Adrenal gland (tissue), 12 donors: Measurements from ENCODE around the gene QTRT2. TPM values are rescaled to one million over a fixed set of nuclear protein-coding genes. Genes with fewer than 3 reads are reported as not detected.

Experiments used
- DNase-seq, 7 donors: peaks; one replicate each; pipeline ENCODE4 v3.0.0-alpha.2; 2019 to 2020
- H3K27ac ChIP-seq, 5 donors: fragments of 200-600 bp; sonication (generic) in 4 of 5; 1 replicate in 3 of 5; 2 replicates in 2 of 5; pipeline versions ENCODE4 v1.5.1 to v1.8.0; 2016 to 2020; ENCODE audit warnings: mild to moderate bottlenecking in 1 of 5
- H3K27me3 ChIP-seq: fragments of 200-600 bp; 2 replicates; pipeline ENCODE4 v1.8.0; 2021
- H3K36me3 ChIP-seq, 2 donors: fragments of 200-600 bp; replicated peaks in 1 of 2; 1 replicate in 1 of 2; 2 replicates in 1 of 2; pipeline versions ENCODE4 v1.5.1 to v1.8.0; 2018 to 2022
- H3K4me1 ChIP-seq, 2 donors: fragments of 200-600 bp; replicated peaks in 1 of 2; 1 replicate in 1 of 2; 2 replicates in 1 of 2; pipeline versions ENCODE4 v1.5.1 to v1.8.0; 2018 to 2021
- H3K4me3 ChIP-seq, 4 donors: fragments of 200-600 bp; sonication (generic) in 3 of 4; one replicate each; pipeline ENCODE4 v1.5.1; 2016 to 2018
- H3K9me3 ChIP-seq, 3 donors: fragments of 200-600 bp; sonication (generic) in 1 of 3; replicated peaks in 1 of 3; 1 replicate in 2 of 3; 2 replicates in 1 of 3; pipeline versions ENCODE4 v1.5.1 to v1.8.0; 2016 to 2021
- CTCF ChIP-seq, 6 experiments: fragments of 450-650 bp in 4 of 6; fragments of 200-600 bp in 2 of 6; sonication (generic) in 1 of 6; IDR thresholded peaks; 1 replicate in 5 of 6; 2 replicates in 1 of 6; pipeline versions ENCODE4 v1.5.1 to v1.8.0; 2016 to 2021; ENCODE audit warnings: antibody characterized with exemption in 6 of 6, mild to moderate bottlenecking in 2 of 6, moderate library complexity in 1 of 6
- POLR2A ChIP-seq, 2 donors: fragments of 450-650 bp; IDR thresholded peaks; one replicate each; pipeline ENCODE4 v1.6.1; 2017; ENCODE audit warnings: antibody characterized with exemption in 2 of 2, mild to moderate bottlenecking in 2 of 2, moderate library complexity in 1 of 2
- WGBS, 4 donors: extraction: QIAGEN DNeasy Blood & Tissue Kit in 2 of 4; methylation state at CpG; one replicate each; pipeline versions ENCODE4 v1.1.5 to v1.1.7; 2013 to 2017; 5-methylcytosine and 5-hydroxymethylcytosine counted together
- intact Hi-C, 2 donors: fragments of 100-400 bp; cut with DNase I; formaldehyde crosslinking; loops; one replicate each; pipeline versions ENCODE4 v1.14.1 to v1.15.0; 2022 to 2023
- polyA plus RNA-seq, 3 donors: library from polyadenylated mRNA; stranded (reverse); fragments of 200-250 nt in 2 of 3; fragments of 350-450 nt in 1 of 3; fragmentation: Illumina TruSeq in 1 of 3; extraction: RNeasy Lipid Tissue Mini Kit (QIAGEN cat#74804) in 1 of 3; gene quantifications; one replicate each; pipeline ENCODE4 v1.2.3, GENCODE V29; 2013 to 2014
- total RNA-seq, 9 donors: library from RNA; depleted of rRNA in 4 of 9; stranded (reverse); fragments of >200 nt in 4 of 9; fragments of 120-200 nt in 1 of 9; fragmentation: NEBNext Ultra II Directional in 1 of 9; extraction: Animal tissue kit (Norgen Biotek cat#: 25700) in 1 of 9; gene quantifications; one replicate each; pipeline versions ENCODE4 v1.1.0 to v1.2.4, GENCODE V29; 2013 to 2023
- donor health status: healthy with polysubstance abuse.
- donor health status: Bipolar disorder and iron deficiency.
- donor health status: DM: yes; HTN: yes; CAD: no.
- donor health status: DM: no; HTN: no; CAD: no.
- donor health status: DM: no; HTN: no; CAD: no.
- donor health status: DM: yes; HTN: yes; CAD: no.

The QTRT2 gene
- total and polyA plus RNA-seq, 12 donors: 6.9 to 45.5 (median 22.2) TPM

GRCh38 chr3:114058646-114059045, 2.1 kb downstream of the QTRT2 start:
- Histone ChIP-seq H3K27ac (no peak overlapping the region), H3K4me1 (peaks cover 0 to 18% of the 10 kb centered on the region in 2 donors), H3K27me3 (no peaks in the 10 kb centered on the region), H3K9me3 (no peaks in the 10 kb centered on the region), H3K36me3 (no peaks in the 10 kb centered on the region), H3K4me3 (no peak overlapping the region)
- DNase-seq: no peak
- 85 to 93% (median 89%) methylated on average over 8 of the region's 8 CpGs for WGBS, 4 donors
- no peak for TF ChIP-seq CTCF (IDR thresholded peaks at IDR 0.05)
- no peak for TF ChIP-seq POLR2A (IDR thresholded peaks at IDR 0.05)
- intact Hi-C loops: no loop called here

DNA sequence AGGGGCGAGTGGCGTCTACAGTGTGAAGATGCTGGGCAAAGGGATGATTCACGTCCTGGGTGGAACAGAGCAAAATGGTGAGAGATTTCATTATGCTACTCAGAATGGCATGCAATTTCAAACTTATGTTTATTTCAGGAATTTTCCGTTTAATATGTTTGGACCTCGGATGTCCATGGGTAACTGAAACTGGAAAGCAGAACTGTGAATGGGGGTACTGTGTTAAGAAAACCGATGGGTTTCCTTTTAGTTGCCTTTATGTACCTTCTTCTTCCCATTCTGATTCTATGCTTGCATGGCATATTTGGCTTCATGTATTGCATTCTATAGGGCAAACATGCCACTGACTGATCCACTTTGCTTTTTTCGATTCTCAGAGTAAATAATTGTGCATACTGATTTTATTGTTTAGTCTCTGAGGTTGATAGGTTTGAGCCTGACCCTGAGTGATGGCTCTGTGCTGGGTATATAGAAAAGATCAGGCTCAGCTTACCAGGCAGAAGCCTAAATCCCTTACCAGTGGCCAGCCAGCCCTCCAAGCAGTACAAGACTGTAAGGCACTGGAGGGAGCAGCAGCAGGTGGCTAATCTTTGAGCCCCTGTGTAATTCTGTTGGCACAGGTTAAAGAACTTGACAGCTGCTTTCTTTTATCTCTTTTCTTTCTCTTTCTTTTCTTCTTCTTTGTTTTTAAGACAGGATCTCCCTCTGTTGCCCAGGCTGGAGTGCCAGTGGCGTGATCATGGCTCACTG, 4.5 kb downstream of the QTRT2 start:
- intact Hi-C loops: no loop called here
- DNase-seq: no peak
- Histone ChIP-seq H3K4me3 (no peak overlapping the region), H3K9me3 (no peaks in the 10 kb centered on the region), H3K36me3 (no peaks in the 10 kb centered on the region), H3K4me1 (peaks cover 0 to 18% of the 10 kb centered on the region in 2 donors), H3K27me3 (no peaks in the 10 kb centered on the region), H3K27ac (no peak overlapping the region)
- WGBS, 4 donors: 88 to 94% (median 90%) methylated on average over 8 of the region's 8 CpGs
- TF ChIP-seq POLR2A (IDR thresholded peaks at IDR 0.05): no peak
- no peak for TF ChIP-seq CTCF (IDR thresholded peaks at IDR 0.05)

DNA sequence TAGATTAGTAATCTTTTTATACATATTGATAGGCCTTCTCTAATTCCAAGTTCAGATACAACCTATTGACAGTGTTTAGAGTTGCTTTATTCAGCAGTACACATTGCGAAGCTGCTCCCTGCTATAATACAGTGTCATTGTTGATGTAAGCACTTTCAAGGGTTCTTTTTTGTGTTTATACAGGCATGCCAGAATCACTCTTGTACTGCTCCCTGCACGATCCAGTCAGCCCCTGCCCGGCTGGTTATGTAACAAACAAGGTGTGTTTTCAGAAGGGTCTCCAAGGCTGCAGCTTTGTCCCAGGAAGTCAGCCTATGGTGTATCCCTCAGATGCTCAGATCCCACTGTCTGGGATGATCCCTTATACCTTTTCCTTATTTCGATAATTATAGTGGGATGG, 11.3 kb downstream of the QTRT2 start:
- Histone ChIP-seq H3K27ac (no peak overlapping the region), H3K4me3 (no peak overlapping the region), H3K27me3 (no peaks in the 10 kb centered on the region), H3K4me1 (no peaks in the 10 kb centered on the region), H3K36me3 (peaks cover 0 to 21% of the 10 kb centered on the region in 2 donors), H3K9me3 (no peaks in the 10 kb centered on the region)
- TF ChIP-seq CTCF (IDR thresholded peaks at IDR 0.05): no peak
- intact Hi-C loops: no loop called here
- no peak for DNase-seq
- WGBS, 4 donors: 92 to 98% (median 94%) methylated on average over 4 of the region's 4 CpGs

DNA sequence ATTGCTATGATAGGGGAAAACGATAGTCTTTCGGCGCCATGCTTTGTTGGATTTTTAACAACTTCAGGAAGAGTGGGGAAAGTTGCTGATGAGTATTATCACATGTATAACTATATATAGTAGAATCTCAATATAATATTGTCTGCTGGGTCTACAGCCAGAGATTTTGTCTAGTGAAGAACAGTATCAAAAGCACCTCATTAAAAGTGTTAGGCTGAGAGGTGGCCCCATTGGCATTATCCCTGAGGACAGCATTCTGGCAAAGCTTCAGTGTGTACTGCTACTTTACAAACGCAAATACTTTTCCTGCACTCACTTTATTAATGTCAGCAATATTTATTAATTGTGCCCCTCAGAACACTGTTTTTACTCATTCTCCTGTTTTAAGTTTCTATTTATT, 11.8 kb downstream of the QTRT2 start:
- TF ChIP-seq POLR2A (IDR thresholded peaks at IDR 0.05) (no peak), CTCF (IDR thresholded peaks at IDR 0.05) (no peak)
- intact Hi-C loops: no loop called here
- no peaks in the 10 kb centered on the region for H3K27me3 ChIP-seq
- H3K4me1 ChIP-seq: no peaks in the 10 kb centered on the region
- H3K4me3 ChIP-seq: no peak overlapping the region
- WGBS, 4 donors: 94 to 98% (median 98%) methylated on average over 4 of the region's 4 CpGs
- H3K9me3 ChIP-seq: no peaks in the 10 kb centered on the region
- no peak for DNase-seq
- no peak overlapping the region for H3K27ac ChIP-seq
- peaks cover 0 to 26% of the 10 kb centered on the region in 2 donors for H3K36me3 ChIP-seq
